Immature natural killer cell (primary cell): Measurements from ENCODE around the gene SCAF8. TPM values are rescaled to one million over a fixed set of nuclear protein-coding genes. Genes with fewer than 3 reads are reported as not detected.
"Not testable (repeated sequence)": the region's sequence is repeated elsewhere in the genome, so short reads cannot be mapped to it uniquely, and the experiment has no call there.

Experiments used
- DNase-seq, 3 donors: peaks; one replicate each; pipeline ENCODE4 v3.0.0; 2022; ENCODE audit warnings: mixed read lengths in 1 of 3
- H3K27ac Mint-ChIP-seq, 6 donors: one replicate each; pipeline ENCODE4 v1.8.0; 2020; ENCODE audit warnings: mixed read lengths in 6 of 6, mild to moderate bottlenecking in 5 of 6, inconsistent platforms in 4 of 6, moderate library complexity in 3 of 6
- H3K27me3 Mint-ChIP-seq, 3 donors: one replicate each; pipeline ENCODE4 v1.8.0; 2020 to 2021; ENCODE audit warnings: low read depth in 3 of 3, mild to moderate bottlenecking in 3 of 3, mixed read lengths in 3 of 3, moderate library complexity in 3 of 3, inconsistent platforms in 1 of 3
- H3K36me3 Mint-ChIP-seq, 3 donors: one replicate each; pipeline ENCODE4 v1.8.0; 2020; ENCODE audit warnings: mixed read lengths in 3 of 3, inconsistent platforms in 2 of 3, mild to moderate bottlenecking in 2 of 3
- H3K4me1 Mint-ChIP-seq, 2 donors: one replicate each; pipeline ENCODE4 v1.8.0; 2020; ENCODE audit warnings: inconsistent platforms in 2 of 2, mild to moderate bottlenecking in 2 of 2, mixed read lengths in 2 of 2, moderate library complexity in 1 of 2
- H3K4me3 Mint-ChIP-seq, 5 donors: one replicate each; pipeline ENCODE4 v1.8.0; 2020; ENCODE audit warnings: mild to moderate bottlenecking in 5 of 5, mixed read lengths in 5 of 5, inconsistent platforms in 3 of 5, moderate library complexity in 3 of 5
- H3K9me3 Mint-ChIP-seq, 6 donors: one replicate each; pipeline ENCODE4 v1.8.0; 2020; ENCODE audit warnings: mild to moderate bottlenecking in 6 of 6, mixed read lengths in 6 of 6, inconsistent platforms in 4 of 6, moderate library complexity in 3 of 6
- polyA plus RNA-seq, 3 donors: library from polyadenylated mRNA; unstranded; fragments of 300-500 nt; fragmentation: Illumina TruSeq; gene quantifications; one replicate each; pipeline ENCODE4 v1.2.3, GENCODE V29; 2021

The SCAF8 gene
- polyA plus RNA-seq, 3 donors from 2014 or later: 6.4 to 18.2 (median 8.1) TPM

GRCh38 chr6:154744029-154744745, 11.0 kb downstream of the SCAF8 start:
- H3K36me3 Mint-ChIP-seq, H3K9me3 Mint-ChIP-seq, DNase-seq, H3K27me3 Mint-ChIP-seq: not testable (repeated sequence)
- peak overlapping the region in 2 of 5 donors; percentile 8 to 38 for H3K4me3 Mint-ChIP-seq
- H3K4me1 Mint-ChIP-seq: peaks cover 81 to 96% of the 10 kb centered on the region in 2 donors
- H3K27ac Mint-ChIP-seq: peak overlapping the region in 1 of 6 donors; percentile 69

- Mint-ChIP-seq H3K9me3 (no peaks in the 10 kb centered on the region), H3K4me3 (peak overlapping the region in 4 of 5 donors; percentile 3 to 37 (median 14)), H3K27ac (peak overlapping the region; percentile 11 to 57 (median 44)), H3K27me3 (peaks cover 0 to 5% (median 2%) of the 10 kb centered on the region in 3 donors), H3K36me3 (peaks cover 0 to 9% (median 6%) of the 10 kb centered on the region in 3 donors), H3K4me1 (peaks cover 85 to 96% of the 10 kb centered on the region in 2 donors)
- DNase-seq: no peak
Measured at GRCh38 chr6:154745243-154745642, 12.0 kb downstream of the SCAF8 start.

GRCh38 chr6:154749341-154749740, 16.1 kb downstream of the SCAF8 start:
- Mint-ChIP-seq H3K4me3 (peak overlapping the region in 4 of 5 donors; percentile 1 to 36 (median 18)), H3K27ac (peak overlapping the region in 5 of 6 donors; percentile 37 to 77 (median 62)), H3K36me3 (peaks cover 0 to 4% (median 3%) of the 10 kb centered on the region in 3 donors), H3K9me3 (no peaks in the 10 kb centered on the region), H3K27me3 (peaks cover 0 to 4% (median 4%) of the 10 kb centered on the region in 3 donors), H3K4me1 (peaks cover 86 to 92% of the 10 kb centered on the region in 2 donors)
- no peak for DNase-seq

- Mint-ChIP-seq H3K4me1 (peaks cover 81 to 92% of the 10 kb centered on the region in 2 donors), H3K36me3 (peaks cover 0 to 3% (median 3%) of the 10 kb centered on the region in 3 donors), H3K9me3 (no peaks in the 10 kb centered on the region), H3K27ac (peak overlapping the region in 5 of 6 donors; percentile 1 to 89 (median 76)), H3K4me3 (peak overlapping the region in 4 of 5 donors; percentile 46 to 69 (median 62)), H3K27me3 (peaks cover 0 to 4% (median 4%) of the 10 kb centered on the region in 3 donors)
- peak in 2 of 3 donors; percentile 16 to 22 for DNase-seq
Measured at GRCh38 chr6:154751011-154751800, 18.0 kb downstream of the SCAF8 start.

GRCh38 chr6:154752022-154752421, 18.8 kb downstream of the SCAF8 start:
- Mint-ChIP-seq H3K4me1 (peaks cover 78 to 89% of the 10 kb centered on the region in 2 donors), H3K27ac (peak overlapping the region in 3 of 6 donors; percentile 63 to 89 (median 76)), H3K36me3 (peaks cover 0 to 3% (median 3%) of the 10 kb centered on the region in 3 donors), H3K27me3 (peaks cover 0 to 5% (median 4%) of the 10 kb centered on the region in 3 donors), H3K9me3 (no peaks in the 10 kb centered on the region), H3K4me3 (peak overlapping the region in 2 of 5 donors; percentile 22 to 67)
- no peak for DNase-seq

GRCh38 chr6:154754152-154754551, 20.9 kb downstream of the SCAF8 start:
- Mint-ChIP-seq H3K27ac (peak overlapping the region; percentile 72 to 90 (median 82)), H3K27me3 (peaks cover 0 to 4% (median 3%) of the 10 kb centered on the region in 3 donors), H3K4me1 (peaks cover 79 to 89% of the 10 kb centered on the region in 2 donors), H3K36me3 (no peaks in the 10 kb centered on the region), H3K9me3 (no peaks in the 10 kb centered on the region), H3K4me3 (peak overlapping the region in 3 of 5 donors; percentile 3 to 43 (median 24))
- peak in 2 of 3 donors; percentile 24 to 32 for DNase-seq

- Mint-ChIP-seq H3K27me3 (peaks cover 0 to 6% (median 3%) of the 10 kb centered on the region in 3 donors), H3K4me1 (peaks cover 61 to 75% of the 10 kb centered on the region in 2 donors), H3K9me3 (no peaks in the 10 kb centered on the region), H3K36me3 (no peaks in the 10 kb centered on the region), H3K27ac (peak overlapping the region in 2 of 6 donors; percentile 17 to 49), H3K4me3 (no peak overlapping the region)
- DNase-seq: no peak
Measured at GRCh38 chr6:154757352-154758050, 24.3 kb downstream of the SCAF8 start.

- no peak for DNase-seq
- Mint-ChIP-seq H3K27ac (peak overlapping the region in 2 of 6 donors; percentile 35 to 40), H3K4me3 (no peak overlapping the region), H3K4me1 (peaks cover 64 to 79% of the 10 kb centered on the region in 2 donors), H3K27me3 (peaks cover 2 to 6% (median 3%) of the 10 kb centered on the region in 3 donors), H3K9me3 (no peaks in the 10 kb centered on the region), H3K36me3 (no peaks in the 10 kb centered on the region)
Measured at GRCh38 chr6:154758125-154758524, 24.9 kb downstream of the SCAF8 start.

GRCh38 chr6:154763650-154764049, 30.4 kb downstream of the SCAF8 start:
- Mint-ChIP-seq H3K27ac (peak overlapping the region in 3 of 6 donors; percentile 12 to 77 (median 18)), H3K27me3 (peaks cover 3 to 4% (median 4%) of the 10 kb centered on the region in 3 donors), H3K4me1 (peaks cover 75 to 86% of the 10 kb centered on the region in 2 donors), H3K9me3 (no peaks in the 10 kb centered on the region), H3K36me3 (no peaks in the 10 kb centered on the region), H3K4me3 (peak overlapping the region in 3 of 5 donors; percentile 6 to 29 (median 16))
- no peak for DNase-seq

- Mint-ChIP-seq H3K4me1 (peaks cover 83 to 94% of the 10 kb centered on the region in 2 donors), H3K27ac (peak overlapping the region in 2 of 6 donors; percentile 24 to 44)
Measured at GRCh38 chr6:154765273-154765672, 32.1 kb downstream of the SCAF8 start.

GRCh38 chr6:154766288-154766687, 33.1 kb downstream of the SCAF8 start:
- H3K4me1 Mint-ChIP-seq: peaks cover 81 to 100% of the 10 kb centered on the region in 2 donors
- no peaks in the 10 kb centered on the region for H3K36me3 Mint-ChIP-seq
- peak overlapping the region in 4 of 6 donors; percentile 18 to 57 (median 44) for H3K27ac Mint-ChIP-seq
- no peaks in the 10 kb centered on the region for H3K9me3 Mint-ChIP-seq
- DNase-seq: no peak
- H3K27me3 Mint-ChIP-seq: peaks cover 3 to 8% (median 6%) of the 10 kb centered on the region in 3 donors
- peak overlapping the region in 1 of 5 donors; percentile 26 for H3K4me3 Mint-ChIP-seq

More at GRCh38 chr6:154765273-154765672, 32.1 kb downstream of the SCAF8 start:
- Mint-ChIP-seq H3K4me3 (no peak overlapping the region), H3K27me3 (peaks cover 3 to 8% (median 7%) of the 10 kb centered on the region in 3 donors), H3K36me3 (no peaks in the 10 kb centered on the region), H3K9me3 (no peaks in the 10 kb centered on the region)
- no peak for DNase-seq

- peak overlapping the region in 1 of 5 donors; percentile 2 for H3K4me3 Mint-ChIP-seq
- DNase-seq: no peak
- H3K4me1 Mint-ChIP-seq: peaks cover 86 to 100% of the 10 kb centered on the region in 2 donors
- no peaks in the 10 kb centered on the region for H3K9me3 Mint-ChIP-seq
- no peaks in the 10 kb centered on the region for H3K36me3 Mint-ChIP-seq
- peaks cover 2 to 8% (median 8%) of the 10 kb centered on the region in 3 donors for H3K27me3 Mint-ChIP-seq
- peak overlapping the region in 1 of 6 donors; percentile 55 for H3K27ac Mint-ChIP-seq
Measured at GRCh38 chr6:154767003-154767723, 33.9 kb downstream of the SCAF8 start.
